IMR-90 (cell line): Measurements from ENCODE around the gene ADAMTS14. TPM values are rescaled to one million over a fixed set of nuclear protein-coding genes. Genes with fewer than 3 reads are reported as not detected.
"Not testable (repeated sequence)": the region's sequence is repeated elsewhere in the genome, so short reads cannot be mapped to it uniquely, and the experiment has no call there.

Experiments
- ATAC-seq: fragments of 200-7000 bp; cut with Tn5 transposase; 2 replicates; pipeline ENCODE4 v1.9.1; 2020; ENCODE audit warnings: low read depth, mild to moderate bottlenecking, moderate library complexity
- BruUV-seq: library from RNA; stranded (reverse); fragments of 400-500 nt; replicated peaks from 2 replicates; lab custom pipeline; 2021; lab: Mats Ljungman, UMichigan
- CTCF ChIA-PET: fragments of 300-600 bp; formaldehyde crosslinking; extraction: SDS; loops from one replicate; lab custom pipeline; 2021; ENCODE audit warnings: antibody characterized with exemption; lab: Yijun Ruan, JAX
- POLR2A ChIA-PET: fragments of 300-600 bp; sonication (Branson Sonifier 250); formaldehyde crosslinking; loops from one replicate; lab custom pipeline; 2022; ENCODE audit warnings: antibody characterized with exemption; ENCODE audit not compliant: unreplicated experiment; lab: Charles Lee
- DNase-seq: peaks from one replicate; pipeline ENCODE4 v3.0.0; 2013
- H2AFZ ChIP-seq: replicated peaks from 2 replicates; pipeline ENCODE3; 2013; ENCODE audit warnings: low read length, mild to moderate bottlenecking; ENCODE audit not compliant: poor library complexity
- H2AK5ac ChIP-seq: 2 replicates; pipeline ENCODE4 v1.6.1; 2013; ENCODE audit warnings: low read depth, low read length, inconsistent platforms
- H2AK9ac ChIP-seq: replicated peaks from 2 replicates; pipeline ENCODE3; 2013; ENCODE audit warnings: mild to moderate bottlenecking, low read depth, low read length, moderate library complexity; ENCODE audit not compliant: poor library complexity
- H2BK120ac ChIP-seq: 2 replicates; pipeline ENCODE4 v1.6.1; 2013; ENCODE audit warnings: low read depth, low read length, inconsistent platforms
- H2BK15ac ChIP-seq: 3 replicates; pipeline ENCODE4 v1.6.1; 2013; ENCODE audit warnings: low read depth, low read length, inconsistent platforms
- H2BK20ac ChIP-seq: 2 replicates; pipeline ENCODE4 v1.6.1; 2013; ENCODE audit warnings: low read depth, mild to moderate bottlenecking, inconsistent platforms, low read length, moderate library complexity
- H2BK5ac ChIP-seq: 2 replicates; pipeline ENCODE4 v1.6.1; 2013; ENCODE audit warnings: mild to moderate bottlenecking, low read depth, low read length, inconsistent platforms; ENCODE audit not compliant: poor library complexity, severe bottlenecking
- H3K14ac ChIP-seq: replicated peaks from 2 replicates; pipeline ENCODE4 v1.6.1; 2013; ENCODE audit warnings: low read depth, low read length, inconsistent platforms
- H3K18ac ChIP-seq: 2 replicates; pipeline ENCODE4 v1.6.1; 2013; ENCODE audit warnings: low read depth, low read length, control low read depth
- H3K23ac ChIP-seq: 2 replicates; pipeline ENCODE4 v1.6.1; 2013; ENCODE audit warnings: low read depth, low read length, inconsistent platforms
- H3K27ac ChIP-seq: 2 replicates; pipeline ENCODE4 v1.5.1; 2013; ENCODE audit warnings: mild to moderate bottlenecking, control low read depth, low read length; ENCODE audit not compliant: insufficient read depth
- H3K27me3 ChIP-seq: 2 replicates; pipeline ENCODE4 v1.6.1; 2013; ENCODE audit warnings: low read length; ENCODE audit not compliant: control insufficient read depth, insufficient read depth
- H3K36me3 ChIP-seq: 2 replicates; pipeline ENCODE4 v1.6.1; 2013; ENCODE audit warnings: low read length, mixed read lengths; ENCODE audit not compliant: control insufficient read depth, insufficient read depth
- H3K4ac ChIP-seq: 2 replicates; pipeline ENCODE4 v1.6.1; 2013; ENCODE audit warnings: low read depth, low read length, inconsistent platforms
- H3K4me1 ChIP-seq: 2 replicates; pipeline ENCODE4 v1.6.1; 2013; ENCODE audit warnings: low read length, mixed read lengths; ENCODE audit not compliant: control insufficient read depth, insufficient read depth
- H3K4me2 ChIP-seq: 2 replicates; pipeline ENCODE4 v1.6.1; 2013; ENCODE audit warnings: low read depth, mild to moderate bottlenecking, control low read depth, low read length, moderate library complexity
- H3K4me3 ChIP-seq: 2 replicates; pipeline ENCODE4 v1.5.1; 2013; ENCODE audit warnings: low read depth, mild to moderate bottlenecking, control low read depth, low read length, moderate library complexity; ENCODE audit not compliant: insufficient read depth
- H3K56ac ChIP-seq: 2 replicates; pipeline ENCODE4 v1.6.1; 2013; ENCODE audit warnings: low read length, inconsistent platforms; ENCODE audit not compliant: insufficient read depth; ENCODE audit errors: extremely low read depth
- H3K79me1 ChIP-seq, 2 experiments: 2 replicates each; pipeline ENCODE4 v1.6.1; 2013; ENCODE audit warnings: low read length in 2 of 2, inconsistent platforms in 1 of 2, low read depth in 1 of 2
- H3K9ac ChIP-seq: 2 replicates; pipeline ENCODE4 v1.6.1; 2013; ENCODE audit warnings: low read depth, low read length, control low read depth
- H3K9me1 ChIP-seq: 2 replicates; pipeline ENCODE4 v1.6.1; 2013; ENCODE audit warnings: low read length, inconsistent platforms; ENCODE audit not compliant: insufficient read depth
- H3K9me3 ChIP-seq: 2 replicates; pipeline ENCODE4 v1.6.1; 2013; ENCODE audit warnings: low read length; ENCODE audit not compliant: control insufficient read depth, insufficient read depth
- H4K20me1 ChIP-seq: 2 replicates; pipeline ENCODE4 v1.6.1; 2013; ENCODE audit warnings: low read length, inconsistent platforms; ENCODE audit not compliant: insufficient read depth
- H4K5ac ChIP-seq: 2 replicates; pipeline ENCODE4 v1.6.1; 2013; ENCODE audit warnings: mild to moderate bottlenecking, low read depth, low read length, control low read depth
- H4K8ac ChIP-seq, 2 experiments: 2 replicates each; pipeline ENCODE4 v1.6.1; 2013; ENCODE audit warnings: low read depth in 2 of 2, low read length in 2 of 2, control low read depth in 1 of 2, inconsistent platforms in 1 of 2
- H4K91ac ChIP-seq: 2 replicates; pipeline ENCODE4 v1.6.1; 2013; ENCODE audit warnings: low read depth, low read length, inconsistent platforms; ENCODE audit not compliant: insufficient read depth
- WGBS, 2 experiments: methylation state at CpG; one replicate each; pipeline versions ENCODE4 v1.1.5 to v1.1.7; 2013; ENCODE audit warnings: missing lambda C conversion rate in 2 of 2; ENCODE audit not compliant: insufficient read length in 1 of 2; ENCODE audit errors: extremely low coverage in 2 of 2; 5-methylcytosine and 5-hydroxymethylcytosine counted together
- dilution Hi-C: fragments of 300-500 bp; cut with HindIII; formaldehyde crosslinking; loops from one replicate; pipeline ENCODE4 v1.14.3; 2018; ENCODE audit warnings: low sequenced_read_pairs; ENCODE audit not compliant: unreplicated experiment
- in situ Hi-C: fragments of 300-500 bp; cut with MboI; formaldehyde crosslinking; loops from 3 replicates; pipeline ENCODE4 v1.14.3; 2019; ENCODE audit warnings: low sequenced_read_pairs, inconsistent platforms, mixed read lengths
- intact Hi-C: fragments of 100-400 bp; cut with micrococcal nuclease; formaldehyde crosslinking; loops from 2 replicates; pipeline ENCODE4 v1.10.0; 2022
- polyA plus RNA-seq, 3 experiments: library from polyadenylated mRNA; depleted of rRNA; stranded (reverse); fragments of >200 nt; gene quantifications; 2 replicates each; pipeline ENCODE4 v1.2.3, GENCODE V29; 2012; ENCODE audit warnings: low replicate concordance in 1 of 3
- total RNA-seq: library from RNA; depleted of rRNA; stranded (reverse); fragments of >200 nt; gene quantifications from 2 replicates; pipeline ENCODE4 v1.2.3, GENCODE V29; 2012

The ADAMTS14 gene
- total and polyA plus RNA-seq, 2 of the 4 experiments (the other 2 are of a cell fraction), result under 0.01 to 0.31 TPM

DNA sequence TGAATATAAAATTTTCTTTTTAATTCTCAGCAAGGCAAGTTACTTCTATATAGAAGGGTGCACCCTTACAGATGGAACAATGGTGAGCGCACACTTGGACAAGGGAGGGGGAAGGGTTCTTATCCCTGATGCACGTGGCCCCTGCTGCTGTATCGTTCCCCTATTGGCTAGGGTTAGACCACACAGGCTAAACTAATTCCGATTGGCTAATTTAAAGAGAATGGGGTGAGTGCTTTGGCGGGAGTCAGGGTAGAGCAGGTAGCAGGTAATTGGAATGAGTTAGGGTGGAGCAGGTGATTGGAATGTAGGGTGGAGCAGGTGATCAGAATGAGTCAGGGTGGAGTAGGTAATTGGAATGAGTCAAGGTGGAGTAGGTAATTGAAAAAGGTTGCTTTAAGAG lies 37.8 kb upstream of the ADAMTS14 start:
- H2BK5ac ChIP-seq, ATAC-seq, H4K20me1 ChIP-seq, H4K8ac ChIP-seq, H2AFZ ChIP-seq, H3K9me1 ChIP-seq, H2BK20ac ChIP-seq, in situ Hi-C loops, CTCF ChIA-PET, H3K23ac ChIP-seq, H4K5ac ChIP-seq, H2BK15ac ChIP-seq, H3K4me3 ChIP-seq, H4K91ac ChIP-seq, BruUV-seq, H3K9ac ChIP-seq, H3K27ac ChIP-seq, dilution Hi-C loops, H3K36me3 ChIP-seq, H3K4me2 ChIP-seq, intact Hi-C loops, H3K4me1 ChIP-seq, POLR2A ChIA-PET, DNase-seq, H3K18ac ChIP-seq, H3K14ac ChIP-seq, H3K4ac ChIP-seq, H3K9me3 ChIP-seq, H2BK120ac ChIP-seq, H3K79me1 ChIP-seq, H2AK5ac ChIP-seq, H3K56ac ChIP-seq, H2AK9ac ChIP-seq: not testable (repeated sequence)
- 92% methylated on average over 2 of the region's 5 CpGs; no CpG with 5 or more reads in 1 of the 2 experiments for WGBS, 2 experiments
- peaks cover 11% of the 10 kb centered on the region for H3K27me3 ChIP-seq

DNA sequence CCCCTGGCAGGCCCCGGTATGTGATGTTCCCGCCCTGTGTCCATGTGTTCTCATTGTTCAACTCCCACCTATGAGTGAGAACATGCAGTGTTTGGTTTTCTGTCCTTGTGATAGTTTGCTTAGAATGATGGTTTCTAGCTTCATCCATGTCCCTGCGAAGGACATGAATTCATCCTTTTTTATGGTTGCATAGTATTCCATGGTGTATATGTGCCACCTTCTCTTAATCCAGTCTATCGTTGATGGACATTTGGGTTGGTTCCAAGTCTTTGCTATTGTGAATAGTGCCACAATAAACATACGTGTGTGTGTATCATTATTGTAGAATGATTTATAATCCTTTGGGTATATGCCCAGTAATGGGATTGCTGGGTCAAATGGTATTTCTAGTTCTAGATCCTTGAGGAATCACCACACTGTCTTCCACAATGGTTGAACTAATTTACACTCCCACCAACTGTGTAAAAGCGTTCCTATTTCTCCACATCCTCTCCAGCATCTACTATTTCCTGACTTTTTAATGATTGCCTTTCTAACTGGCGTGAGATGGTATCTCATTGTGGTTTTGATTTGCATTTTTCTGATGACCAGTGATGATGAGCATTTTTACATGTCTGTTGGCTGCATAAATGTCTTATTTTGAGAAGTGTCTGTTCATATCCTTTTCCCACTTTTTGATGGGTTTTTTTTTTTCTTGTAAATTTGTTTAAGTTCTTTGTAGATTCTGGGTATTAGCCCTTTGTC lies 32.5 kb upstream of the ADAMTS14 start:
- H3K27me3 ChIP-seq, H2BK15ac ChIP-seq, intact Hi-C loops, H3K23ac ChIP-seq, CTCF ChIA-PET, H3K18ac ChIP-seq, H3K4ac ChIP-seq, H3K4me2 ChIP-seq, H2BK5ac ChIP-seq, BruUV-seq, H3K9me3 ChIP-seq, POLR2A ChIA-PET, H3K14ac ChIP-seq, H3K56ac ChIP-seq, H4K5ac ChIP-seq, H4K20me1 ChIP-seq, H3K4me3 ChIP-seq, H3K9me1 ChIP-seq, H2AK5ac ChIP-seq, H2AFZ ChIP-seq, ATAC-seq, H4K8ac ChIP-seq, H3K36me3 ChIP-seq, H2BK20ac ChIP-seq, dilution Hi-C loops, H2BK120ac ChIP-seq, in situ Hi-C loops, H3K27ac ChIP-seq, H3K79me1 ChIP-seq, H2AK9ac ChIP-seq, H3K4me1 ChIP-seq, DNase-seq, H3K9ac ChIP-seq, H4K91ac ChIP-seq: not testable (repeated sequence)
- no CpG with 5 or more reads among the region's 7 CpGs for WGBS, 2 experiments
